RWPE1 (cell line): Measurements from ENCODE around the gene CEP41.

ENCODE experiments used
- CTCF ChIA-PET: fragments of 350-600 bp; sonication (Branson Sonifier 250); formaldehyde crosslinking; extraction: SDS; loops from one replicate; lab custom pipeline; 2021; lab: Yijun Ruan, JAX
- POLR2A ChIA-PET: fragments of 400-600 bp; formaldehyde crosslinking; extraction: SDS; loops from one replicate; lab custom pipeline; 2020; ENCODE audit warnings: antibody characterized with exemption; ENCODE audit not compliant: low non-redundant PET; lab: Yijun Ruan, JAX
- DNase-seq: peaks from one replicate; pipeline ENCODE4 v3.0.0; 2012; ENCODE audit warnings: low spot score
- H3K27ac ChIP-seq: fragments of 450-650 bp; 2 replicates; pipeline ENCODE4 v1.5.1; 2017
- CTCF ChIP-seq: fragments of 450-650 bp; conservative IDR thresholded peaks from 2 replicates; pipeline ENCODE4 v1.5.1; 2017; ENCODE audit warnings: low read depth, mild to moderate bottlenecking

CEP41 gene

GRCh38 chr7:130344271-130344866, 96.4 kb downstream of the CEP41 start, which contains the start of gene CPA5:
TSS of gene CPA5 (plus strand) at chr7:130344816. CDS start at chr7:130346486, 1,670 bp downstream.
- no peak for DNase-seq
- TF ChIP-seq CTCF: no peak
- CTCF ChIA-PET: no interaction called here
- no peak within 1 kb of the TSS for H3K27ac ChIP-seq
- POLR2A ChIA-PET: no interaction called here
